Common myeloid progenitor, CD34-positive (primary cell): ENCODE results near the gene SCAF8.
"Not testable (repeated sequence)": the region's sequence is repeated elsewhere in the genome, so short reads cannot be mapped to it uniquely, and the experiment has no call there.

Experiments used
- CTCF ChIA-PET: fragments of 350-600 bp; sonication (Branson Sonifier 250); formaldehyde crosslinking; loops from one replicate; lab custom pipeline; 2021; ENCODE audit warnings: antibody characterized with exemption; lab: Charles Lee
- POLR2A ChIA-PET: fragments of 350-600 bp; sonication (Branson Sonifier 250); formaldehyde crosslinking; loops from one replicate; lab custom pipeline; 2021; ENCODE audit warnings: antibody characterized with exemption; lab: Charles Lee
- DNase-seq, 3 donors: peaks; one replicate each; pipeline versions ENCODE4 v3.0.0 to v3.0.0-alpha.2; 2013
- H3K27ac ChIP-seq, 2 experiments: 1 replicate in 1 of 2; 2 replicates in 1 of 2; pipeline ENCODE4 v1.7.0; 2013; ENCODE audit warnings: inconsistent platforms in 2 of 2, low read length in 2 of 2, mild to moderate bottlenecking in 2 of 2, low read depth in 1 of 2, moderate library complexity in 1 of 2; ENCODE audit not compliant: severe bottlenecking in 2 of 2, insufficient read depth in 1 of 2, poor library complexity in 1 of 2
- H3K27me3 ChIP-seq, 5 experiments: replicated peaks in 2 of 5; 1 replicate in 3 of 5; 2 replicates in 2 of 5; pipeline versions ENCODE4 v1.6.1 to v1.7.0; 2013; ENCODE audit warnings: low read length in 4 of 5, mild to moderate bottlenecking in 2 of 5, moderate library complexity in 2 of 5, inconsistent platforms in 1 of 5; ENCODE audit not compliant: insufficient read depth in 5 of 5, control insufficient read depth in 4 of 5
- H3K36me3 ChIP-seq, 4 experiments: 1 replicate in 2 of 4; 2 replicates in 2 of 4; pipeline versions ENCODE4 v1.6.1 to v1.7.0; 2013; ENCODE audit warnings: low read length in 3 of 4, control low read depth in 1 of 4, mild to moderate bottlenecking in 1 of 4; ENCODE audit not compliant: control insufficient read depth in 4 of 4, insufficient read depth in 4 of 4
- H3K4me1 ChIP-seq, 4 experiments: 1 replicate in 3 of 4; 2 replicates in 1 of 4; pipeline versions ENCODE4 v1.6.1 to v1.7.1; 2013; ENCODE audit warnings: low read length in 3 of 4, mild to moderate bottlenecking in 3 of 4, control low read depth in 1 of 4, inconsistent platforms in 1 of 4, moderate library complexity in 1 of 4; ENCODE audit not compliant: control insufficient read depth in 4 of 4, insufficient read depth in 4 of 4; ENCODE audit errors: control extremely low read depth in 1 of 4
- H3K4me3 ChIP-seq, 7 experiments: 1 replicate in 4 of 7; 2 replicates in 3 of 7; pipeline versions ENCODE4 v1.5.1 to v1.7.0; 2013; ENCODE audit warnings: mild to moderate bottlenecking in 7 of 7, low read length in 6 of 7, moderate library complexity in 6 of 7, inconsistent platforms in 2 of 7, low read depth in 2 of 7, control low read depth in 1 of 7; ENCODE audit not compliant: insufficient read depth in 4 of 7, control insufficient read depth in 1 of 7; ENCODE audit errors: extremely low read depth in 1 of 7
- H3K9me3 ChIP-seq, 5 experiments: 1 replicate in 4 of 5; 2 replicates in 1 of 5; pipeline versions ENCODE4 v1.6.1 to v1.7.1; 2013; ENCODE audit warnings: low read length in 4 of 5, mild to moderate bottlenecking in 2 of 5, inconsistent platforms in 1 of 5, low read depth in 1 of 5, moderate library complexity in 1 of 5; ENCODE audit not compliant: control insufficient read depth in 4 of 5, insufficient read depth in 2 of 5; ENCODE audit errors: control extremely low read depth in 1 of 5
- WGBS: methylation state at CpG from one replicate; pipeline ENCODE4 v1.1.5; 2013; ENCODE audit not compliant: insufficient coverage; 5-methylcytosine and 5-hydroxymethylcytosine counted together

Gene SCAF8

DNA sequence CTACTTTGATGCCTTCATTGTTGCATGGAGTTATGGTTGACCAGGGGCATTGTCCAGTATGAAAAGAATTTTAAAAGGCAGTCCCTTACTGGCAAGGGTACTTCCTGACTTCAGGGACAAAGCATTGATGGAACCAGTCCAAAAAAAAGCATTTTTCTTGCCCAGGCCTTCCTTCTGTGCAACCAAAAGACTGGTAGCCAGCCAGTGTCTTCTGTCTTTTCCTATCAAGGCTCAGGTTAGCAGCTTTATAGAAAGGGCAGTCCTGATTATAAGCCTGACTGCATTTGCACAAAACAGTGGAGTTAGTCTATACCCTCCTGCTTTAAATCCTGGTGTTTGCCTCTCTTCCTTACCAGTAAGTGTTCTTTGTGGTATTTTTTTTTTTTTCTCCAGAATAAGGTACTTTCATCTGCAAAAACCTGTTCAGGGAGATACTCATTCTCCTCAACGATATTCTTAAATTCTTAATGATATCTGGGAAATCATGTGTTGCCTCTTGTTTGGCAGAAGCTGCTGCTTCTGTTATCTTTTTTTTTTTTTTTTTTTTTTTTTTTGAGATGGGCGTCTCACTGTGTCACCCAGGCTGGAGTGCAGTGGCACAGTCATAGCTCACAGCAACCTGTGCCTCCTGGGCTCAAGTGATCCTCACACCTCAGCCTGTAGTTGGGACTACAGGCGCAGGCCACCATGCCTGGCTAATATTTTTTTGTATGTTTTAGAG lies 33.9 kb downstream of the SCAF8 start:
- no peak for DNase-seq
- Histone ChIP-seq H3K9me3 (no peaks in the 10 kb centered on the region), H3K4me1 (peaks cover 0 to 9% (median 5%) of the 10 kb centered on the region in 4 experiments), H3K4me3 (no peak overlapping the region), H3K36me3 (peaks cover 0 to 5% (median 3%) of the 10 kb centered on the region in 4 experiments), H3K27me3 (no peaks in the 10 kb centered on the region), H3K27ac (no peak overlapping the region)
- WGBS = no CpG with 5 or more reads among the region's 3 CpGs
- ChIA-PET CTCF (interaction anchor here (1.5 kb wide), 1 partner anchor 61 kb away, joined by 5 read pairs; no protein-coding TSS in a partner anchor), POLR2A (no interaction called here)

DNA sequence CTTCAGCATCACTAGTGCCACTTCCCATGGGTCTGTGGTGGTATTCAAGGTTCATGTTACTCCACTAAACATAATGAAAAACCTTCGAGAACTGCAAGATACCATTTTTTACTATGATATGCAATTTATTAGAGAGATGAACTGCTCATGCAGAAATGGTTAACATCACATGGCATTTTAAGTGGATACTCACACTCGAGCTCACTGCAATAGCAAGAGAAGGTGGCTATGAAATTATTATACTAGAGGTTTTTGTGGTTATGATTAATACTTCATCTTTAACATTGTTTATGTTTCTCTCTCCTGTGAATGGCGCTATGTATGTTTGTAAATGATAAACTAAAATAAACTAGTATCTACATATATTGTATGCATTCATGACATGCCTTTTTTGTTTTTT lies 35.1 kb downstream of the SCAF8 start:
- ChIA-PET CTCF (interaction anchor here (0.6 to 1.1 kb wide), 4 partner anchors 10 to 62 kb away, joined by 3 read pairs; no protein-coding TSS in a partner anchor), POLR2A (no interaction called here)
- no peak overlapping the region for H3K27ac ChIP-seq
- peaks cover 0 to 5% (median 2%) of the 10 kb centered on the region in 4 experiments for H3K36me3 ChIP-seq
- H3K4me3 ChIP-seq = no peak overlapping the region
- WGBS = no CpG with 5 or more reads among the region's 3 CpGs
- H3K9me3 ChIP-seq = no peaks in the 10 kb centered on the region
- H3K4me1 ChIP-seq = peaks cover 0 to 9% (median 5%) of the 10 kb centered on the region in 4 experiments
- H3K27me3 ChIP-seq = no peaks in the 10 kb centered on the region
- DNase-seq = peak in 1 of 3 donors; percentile 15

DNA sequence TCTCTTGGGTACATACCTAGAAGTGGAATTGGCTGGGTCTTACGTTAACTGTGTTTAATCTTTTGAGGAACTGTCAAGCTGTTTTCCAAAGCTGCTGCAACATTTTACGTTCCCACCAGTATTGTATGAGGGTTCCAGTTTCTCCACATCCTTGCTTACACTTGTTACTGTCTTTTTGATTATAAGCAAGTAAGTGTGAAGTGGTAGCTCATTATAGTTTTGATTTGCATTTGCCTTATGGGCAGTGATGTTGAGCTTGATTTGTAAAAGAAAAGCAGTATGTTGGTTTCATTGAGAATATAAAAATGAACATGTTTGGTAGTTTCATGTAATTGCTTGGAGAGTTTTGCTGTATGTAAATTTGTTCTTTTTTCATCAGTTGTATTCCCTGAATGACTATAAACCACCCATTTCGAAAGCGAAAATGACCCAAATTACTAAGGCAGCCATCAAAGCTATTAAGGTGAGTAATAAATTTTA lies 40.4 kb downstream of the SCAF8 start:
- H3K4me1 ChIP-seq = no peaks in the 10 kb centered on the region
- no peaks in the 10 kb centered on the region for H3K9me3 ChIP-seq
- ChIA-PET CTCF (interaction anchor here (0.9 to 1.5 kb wide), 5 partner anchors 8 to 98 kb away, joined by 3 to 7 read pairs (median 3); no protein-coding TSS in a partner anchor), POLR2A (interaction anchor here (0.6 kb wide), 1 partner anchor 93 kb away, joined by 3 read pairs; no protein-coding TSS in a partner anchor)
- H3K4me3 ChIP-seq = no peak overlapping the region
- H3K36me3 ChIP-seq = peaks cover 3 to 15% (median 11%) of the 10 kb centered on the region in 4 experiments
- no peak for DNase-seq
- no peaks in the 10 kb centered on the region for H3K27me3 ChIP-seq
- H3K27ac ChIP-seq = no peak overlapping the region
- 100% methylated on average over 2 of the region's 4 CpGs for WGBS

DNA sequence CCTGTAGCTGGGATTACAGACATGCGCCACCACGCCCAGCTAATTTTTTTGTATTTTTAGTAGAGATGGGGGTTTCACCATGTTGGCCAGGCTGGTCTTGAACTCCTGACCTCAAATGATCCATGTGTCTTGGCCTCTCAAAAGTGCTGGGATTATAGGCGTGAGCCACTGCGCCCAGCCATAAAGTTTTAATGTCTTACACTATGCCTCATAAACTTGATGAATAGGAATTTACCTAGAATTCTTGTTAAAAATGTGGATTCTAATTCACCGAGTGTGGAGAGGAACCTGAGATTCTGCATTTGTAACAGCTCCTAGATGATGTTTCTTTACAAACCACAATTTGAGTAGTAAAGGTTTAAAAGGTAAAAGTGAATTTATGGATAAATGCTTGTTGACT lies 45.9 kb downstream of the SCAF8 start:
- not testable (repeated sequence) for H3K27ac ChIP-seq, H3K27me3 ChIP-seq, H3K4me1 ChIP-seq, H3K4me3 ChIP-seq, DNase-seq, H3K9me3 ChIP-seq
- 81% methylated on average over 3 of the region's 5 CpGs for WGBS
- ChIA-PET CTCF (interaction anchor here (1.1 kb wide), 1 partner anchor 32 kb away, joined by 3 read pairs; no protein-coding TSS in a partner anchor), POLR2A (interaction anchor here (0.6 kb wide), 1 partner anchor 19 kb away, joined by 3 read pairs; no protein-coding TSS in a partner anchor)
- peaks cover 5 to 39% (median 18%) of the 10 kb centered on the region in 4 experiments for H3K36me3 ChIP-seq

DNA sequence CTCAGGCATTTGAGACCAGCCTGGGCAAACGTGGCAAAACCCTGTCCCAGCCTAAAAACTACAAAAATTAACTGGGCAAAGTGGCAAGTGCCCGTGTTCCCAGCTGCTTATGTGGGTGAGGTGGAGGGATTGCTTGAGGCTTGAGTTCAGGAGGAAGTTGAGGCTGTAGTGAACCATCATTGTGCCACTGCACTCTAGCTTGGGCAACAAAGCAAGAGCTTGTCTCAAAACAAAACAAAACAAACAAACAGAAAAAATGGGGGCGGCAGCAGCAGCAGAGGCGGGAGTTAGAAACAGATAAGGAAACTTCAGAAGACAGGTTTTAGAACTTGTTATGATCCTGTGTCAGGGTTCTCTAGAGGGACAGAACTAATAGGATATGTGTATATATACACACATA lies 49.0 kb downstream of the SCAF8 start:
- CTCF ChIA-PET = interaction anchor here (1.0 to 1.6 kb wide), 4 partner anchors 9 to 106 kb away, joined by 3 to 5 read pairs (median 4); no protein-coding TSS in a partner anchor
- WGBS = 100% methylated on average over 3 of the region's 4 CpGs
- DNase-seq = no peak

DNA sequence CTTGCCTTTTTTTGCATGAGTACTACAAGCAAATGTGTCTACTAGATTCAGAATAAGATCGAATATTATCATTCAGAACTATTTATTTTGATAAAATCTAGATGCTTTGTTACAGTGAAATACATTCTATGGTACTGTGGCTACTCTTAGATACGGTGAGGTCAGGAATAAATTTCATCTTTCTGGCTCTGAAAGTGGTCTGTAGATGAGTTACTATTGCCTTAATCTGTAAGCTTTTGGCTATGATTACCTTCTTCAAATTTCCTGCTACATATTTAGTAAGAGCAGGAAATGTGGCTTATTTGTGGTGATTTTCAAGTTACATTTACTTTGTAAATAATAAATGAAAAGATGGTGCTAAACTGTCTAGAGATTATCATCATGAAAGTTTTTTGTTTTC lies 50.0 kb downstream of the SCAF8 start:
- POLR2A ChIA-PET = no interaction called here
- no peaks in the 10 kb centered on the region for H3K4me1 ChIP-seq
- peaks cover 3 to 34% (median 16%) of the 10 kb centered on the region in 4 experiments for H3K36me3 ChIP-seq
- WGBS = no CpG with 5 or more reads among the region's 2 CpGs
- no peaks in the 10 kb centered on the region for H3K9me3 ChIP-seq
- H3K27me3 ChIP-seq = no peaks in the 10 kb centered on the region
- no peak for DNase-seq
- no peak overlapping the region for H3K27ac ChIP-seq
- no peak overlapping the region for H3K4me3 ChIP-seq
- CTCF ChIA-PET = interaction anchor here (0.9 to 1.0 kb wide), 2 partner anchors 10 to 13 kb away, joined by 3 to 4 read pairs; no protein-coding TSS in a partner anchor

More for the DNA sequence above, 49.0 kb downstream of the SCAF8 start:
- no peak overlapping the region for H3K27ac ChIP-seq
- no peaks in the 10 kb centered on the region for H3K9me3 ChIP-seq
- H3K36me3 ChIP-seq = peaks cover 3 to 37% (median 14%) of the 10 kb centered on the region in 4 experiments
- no peaks in the 10 kb centered on the region for H3K27me3 ChIP-seq
- H3K4me3 ChIP-seq = no peak overlapping the region
- no peaks in the 10 kb centered on the region for H3K4me1 ChIP-seq
- POLR2A ChIA-PET = no interaction called here

DNA sequence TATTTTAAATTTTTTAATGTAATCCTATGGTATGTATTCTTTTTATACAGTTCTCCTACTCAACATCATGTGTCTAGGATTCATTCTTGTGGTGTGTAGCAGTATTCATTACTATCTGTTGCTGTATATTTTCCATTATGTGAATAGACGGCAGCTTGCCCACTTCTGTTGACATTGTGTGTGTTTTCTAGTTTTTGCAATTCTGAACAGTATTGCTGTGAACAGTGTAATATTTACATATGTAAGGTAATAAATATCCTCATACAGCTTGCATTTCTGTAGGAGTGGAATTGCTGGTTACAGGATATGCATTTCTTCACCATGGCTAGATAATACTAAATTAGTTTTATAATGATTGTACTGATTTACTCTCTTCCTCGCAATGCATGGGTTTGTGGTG lies 51.9 kb downstream of the SCAF8 start:
- Histone ChIP-seq H3K27me3 (no peaks in the 10 kb centered on the region), H3K4me3 (no peak overlapping the region), H3K36me3 (peaks cover 3 to 23% (median 15%) of the 10 kb centered on the region in 4 experiments), H3K9me3 (no peaks in the 10 kb centered on the region), H3K27ac (no peak overlapping the region), H3K4me1 (no peaks in the 10 kb centered on the region)
- DNase-seq = no peak
- ChIA-PET CTCF (interaction anchor here (1.0 kb wide), 1 partner anchor 109 kb away, joined by 3 read pairs; no protein-coding TSS in a partner anchor), POLR2A (no interaction called here)
- no CpG with 5 or more reads among the region's 2 CpGs for WGBS
